Left colon (tissue), 2 donors: ENCODE results near the gene KCNQ1. TPM values are rescaled to one million over a fixed set of nuclear protein-coding genes. Genes with fewer than 3 reads are reported as not detected.
A peak's percentile ranks its signal among the peaks of the same experiment; 100 is the strongest.

Source experiments
- ATAC-seq: fragments of 200-7000 bp; cut with Tn5 transposase; one replicate; pipeline ENCODE4 v1.9.1; 2020; ENCODE audit warnings: mild to moderate bottlenecking, moderate library complexity
- DNase-seq, 2 donors: peaks; one replicate each; pipeline ENCODE4 v3.0.0-alpha.2; 2020
- intact Hi-C, 2 donors: fragments of 100-400 bp; cut with DNase I in 1 of 2; cut with micrococcal nuclease in 1 of 2; formaldehyde crosslinking; loops; one replicate each; pipeline versions ENCODE4 v1.11.2 to v1.14.0; 2022; cut with DNase I, micrococcal nuclease
- total RNA-seq, 2 donors: library from RNA; stranded (reverse); fragmentation: NEBNext Ultra II Directional; extraction: Animal tissue kit (Norgen Biotek cat#: 25700); gene quantifications; one replicate each; pipeline ENCODE4 v1.2.1, GENCODE V29; 2021
- donor health status: DM: no; HTN: no; CAD: no.
- donor health status: DM: yes; HTN: yes; CAD: no.

Gene KCNQ1
- total RNA-seq, 2 donors from 2014 or later, result 42.8 to 56.8 TPM

- intact Hi-C loops, result no loop called here
- DNase-seq (peak; percentile 1 to 6), ATAC-seq (no peak)
Measured at GRCh38 chr11:2564008-2564530, 119.3 kb downstream of the KCNQ1 start.

- intact Hi-C loops, result no loop called here
- DNase-seq (peak; percentile 2 to 19), ATAC-seq (no peak)
Measured at GRCh38 chr11:2564588-2565425, 120.0 kb downstream of the KCNQ1 start.

- ATAC-seq (peak; percentile 15), DNase-seq (peak; percentile 1 to 4)
- intact Hi-C loops, result no loop called here
Measured at GRCh38 chr11:2565447-2566222, 120.8 kb downstream of the KCNQ1 start.

- DNase-seq, result peak; percentile 72 to 76
- ATAC-seq, result peak; percentile 96
- intact Hi-C loops, result no loop called here
Measured at GRCh38 chr11:2566223-2567025, 121.6 kb downstream of the KCNQ1 start.

- ATAC-seq (no peak), DNase-seq (peak; percentile 2 to 5)
Measured at GRCh38 chr11:2567026-2567671, 122.3 kb downstream of the KCNQ1 start.

GRCh38 chr11:2569321-2569721 lies 124.5 kb downstream of the KCNQ1 start:
- DNase-seq (peak in 1 of 2 donors; percentile 5), ATAC-seq (no peak)
- intact Hi-C loops, result no loop called here

More at GRCh38 chr11:2567026-2567671, 122.3 kb downstream of the KCNQ1 start:
- intact Hi-C loops, result no loop called here

GRCh38 chr11:2569731-2570210 lies 125.0 kb downstream of the KCNQ1 start:
- no peak for ATAC-seq
- intact Hi-C loops, result no loop called here
- DNase-seq, result peak in 1 of 2 donors; percentile 3

- no peak for ATAC-seq
- DNase-seq, result peak in 1 of 2 donors; percentile 1
- intact Hi-C loops, result no loop called here
Measured at GRCh38 chr11:2570211-2570811, 125.5 kb downstream of the KCNQ1 start.

GRCh38 chr11:2570841-2571597 lies 126.2 kb downstream of the KCNQ1 start:
- DNase-seq, result peak in 1 of 2 donors; percentile 2
- no peak for ATAC-seq
- intact Hi-C loops, result no loop called here

- intact Hi-C loops, result no loop called here
- DNase-seq (peak in 1 of 2 donors; percentile 1), ATAC-seq (no peak)
Measured at GRCh38 chr11:2571598-2572281, 126.9 kb downstream of the KCNQ1 start.

GRCh38 chr11:2572491-2573239 lies 127.9 kb downstream of the KCNQ1 start:
- intact Hi-C loops, result no loop called here
- peak; percentile 4 to 21 for DNase-seq
- ATAC-seq, result no peak

- intact Hi-C loops, result no loop called here
- DNase-seq, result peak; percentile 3 to 12
- no peak for ATAC-seq
Measured at GRCh38 chr11:2573240-2574042, 128.6 kb downstream of the KCNQ1 start.

GRCh38 chr11:2574043-2574552 lies 129.3 kb downstream of the KCNQ1 start:
- DNase-seq (peak; percentile 5 to 18), ATAC-seq (no peak)
- intact Hi-C loops, result no loop called here

GRCh38 chr11:2574553-2575535 lies 130.0 kb downstream of the KCNQ1 start:
- DNase-seq, result peak; percentile 37 to 47
- peak; percentile 67 for ATAC-seq
- intact Hi-C loops, result no loop called here
